ENCODE measurements around the gene CD248.

CD248 gene

GRCh38 chr11:66310324-66310723 is 6.5 kb downstream of the CD248 start (continued):
- TF ChIP-seq ZNF645 (tag by site-specific recombination; IDR thresholded peaks at IDR 0.05) (no peak), GLIS2 (tag by site-specific recombination; IDR thresholded peaks at IDR 0.05) (no peak), ZNF501 (tag by site-specific recombination; IDR thresholded peaks at IDR 0.05) (no peak), ZNF830 (tag by site-specific recombination; IDR thresholded peaks at IDR 0.05; ENCODE audit: low read depth) (no peak), ZNF311 (tag by site-specific recombination; IDR thresholded peaks at IDR 0.05; ENCODE audit: borderline replicate concordance) (no peak), ZNF670 (tag by site-specific recombination; IDR thresholded peaks at IDR 0.05; ENCODE audit: low read depth) (no peak)

GRCh38 chr11:66309475-66309874 is 7.4 kb downstream of the CD248 start:
- TF ChIP-seq GLIS1 (tag by site-specific recombination; IDR thresholded peaks at IDR 0.05) (no peak), ZNF521 (tag by site-specific recombination; IDR thresholded peaks at IDR 0.05) (no peak), ZNF175 (tag by site-specific recombination; IDR thresholded peaks at IDR 0.05) (no peak), ZBTB26 (tag by site-specific recombination; optimal IDR thresholded peaks at IDR 0.05) (no peak), ZNF558 (tag by site-specific recombination; IDR thresholded peaks at IDR 0.05) (no peak), ZNF596 (tag by site-specific recombination; IDR thresholded peaks at IDR 0.05) (no peak), ZBTB8A (tag by site-specific recombination; IDR thresholded peaks at IDR 0.05) (no peak), ZBTB6 (tag by site-specific recombination; IDR thresholded peaks at IDR 0.05) (no peak), MYNN (tag by site-specific recombination; IDR thresholded peaks at IDR 0.05; ENCODE audit: borderline replicate concordance) (no peak), ZBTB11 (tag by site-specific recombination; conservative IDR thresholded peaks at IDR 0.05; ENCODE audit: low read depth) (no peak), EGR2 (tag by site-specific recombination; IDR thresholded peaks at IDR 0.05; ENCODE audit: low read depth) (no peak), KLF1 (tag by site-specific recombination; IDR thresholded peaks at IDR 0.05) (no peak), ZFP37 (tag by site-specific recombination; IDR thresholded peaks at IDR 0.05) (no peak)
- H3K27ac ChIP-seq (ENCODE audit: extremely low read depth, low read depth, low read length), result no peak overlapping the region
- POLR2A ChIA-PET, result interaction anchor here (0.6 kb wide), 1 partner anchor 79 kb away, joined by 5 read pairs; no protein-coding TSS in a partner anchor
- CTCF ChIA-PET, result interaction anchor here (1.0 to 1.5 kb wide), 4 partner anchors 15 to 55 kb away, joined by 3 to 5 read pairs (median 3); partner anchors contain the start of gene TMEM151A
- no peaks in the 10 kb centered on the region for H3K4me1 ChIP-seq (ENCODE audit: control insufficient read depth, insufficient read depth, low read length)
- no peak overlapping the region for H3K4me3 ChIP-seq (ENCODE audit: low read depth, low read length)
- no peaks in the 10 kb centered on the region for H3K36me3 ChIP-seq (ENCODE audit: control insufficient read depth in 2 of 2, insufficient read depth in 1 of 2, low read length in 2 of 2)
- H3K9me3 ChIP-seq (ENCODE audit: control insufficient read depth, insufficient read depth, low read depth, low read length), result no peaks in the 10 kb centered on the region
